Activated CD4-positive, alpha-beta T cell treated with anti-CD3 and anti-CD28 coated beads for 36 hours (primary cell): ENCODE data around the gene PAF1. TPM values are rescaled to one million over a fixed set of nuclear protein-coding genes. Genes with fewer than 3 reads are reported as not detected.

Experiments
- ATAC-seq: fragments of 200-7000 bp; cut with Tn5 transposase; one replicate; pipeline ENCODE4 v1.10.0; 2021; ENCODE audit warnings: mild to moderate bottlenecking, moderate library complexity
- CTCF ChIA-PET: fragments of 350-600 bp; sonication (Branson Sonifier 250); formaldehyde crosslinking; loops from one replicate; lab custom pipeline; 2021; ENCODE audit warnings: antibody characterized with exemption; lab: Charles Lee
- POLR2A ChIA-PET: fragments of 350-600 bp; sonication (Branson Sonifier 250); formaldehyde crosslinking; loops from one replicate; lab custom pipeline; 2021; ENCODE audit warnings: antibody characterized with exemption, inconsistent platforms; lab: Charles Lee
- DNase-seq: peaks from one replicate; pipeline ENCODE4 v3.0.0-alpha.2; 2020
- H3K27ac Mint-ChIP-seq: one replicate; pipeline ENCODE4 v1.8.0; 2021; ENCODE audit warnings: mixed read lengths
- H3K27me3 Mint-ChIP-seq: one replicate; pipeline ENCODE4 v1.8.0; 2021; ENCODE audit warnings: mixed read lengths
- H3K36me3 Mint-ChIP-seq: one replicate; pipeline ENCODE4 v1.8.0; 2021; ENCODE audit warnings: low read depth, mixed read lengths
- H3K4me1 Mint-ChIP-seq: one replicate; pipeline ENCODE4 v1.8.0; 2021; ENCODE audit warnings: mixed read lengths
- H3K4me3 Mint-ChIP-seq: one replicate; pipeline ENCODE4 v1.8.0; 2021; ENCODE audit warnings: mild to moderate bottlenecking, moderate library complexity, mixed read lengths
- H3K9me3 Mint-ChIP-seq: one replicate; pipeline ENCODE4 v1.8.0; 2021; ENCODE audit warnings: low read depth, mixed read lengths
- intact Hi-C, 2 experiments: fragments of 100-400 bp; cut with DNase I in 1 of 2; cut with micrococcal nuclease in 1 of 2; formaldehyde crosslinking; loops; one replicate each; pipeline versions ENCODE4 v1.14.2 to v1.15.1; 2022 to 2024; cut with DNase I, micrococcal nuclease
- total RNA-seq, 2 experiments: library from RNA; stranded (reverse); gene quantifications; one replicate each; pipeline ENCODE4 v1.2.3, GENCODE V29; 2021

PAF1 gene
- total RNA-seq, 2 experiments from 2014 or later = 40.4 to 54.2 TPM

- Mint-ChIP-seq H3K27me3 (no peaks in the 10 kb centered on the region), H3K4me3 (peak overlapping the region; percentile 52), H3K27ac (peak overlapping the region; percentile 97), H3K9me3 (no peaks in the 10 kb centered on the region), H3K4me1 (peaks cover 60% of the 10 kb centered on the region), H3K36me3 (peaks cover 22% of the 10 kb centered on the region)
- DNase-seq (peak; percentile 81), ATAC-seq (peak; percentile 16)
- ChIA-PET POLR2A (interaction anchor here (0.7 to 2.4 kb wide), 6 partner anchors 10 to 50 kb away, joined by 3 to 42 read pairs (median 10); partner anchors contain the start of genes PLEKHG2, RPS16 and ZFP36), CTCF (interaction anchor here (0.6 to 3.7 kb wide), 27 partner anchors 9 to 186 kb away, joined by 3 to 79 read pairs (median 4); partner anchors contain the start of genes GMFG, PLEKHG2, RPS16 and SAMD4B)
- intact Hi-C loops = loop anchor here (5.0 kb wide), 2 partner anchors 34 to 186 kb away; no protein-coding TSS in a partner anchor
Measured at GRCh38 chr19:39398297-39398864, 7.5 kb upstream of the PAF1 start.

GRCh38 chr19:39397360-39398296 lies 6.7 kb upstream of the PAF1 start:
- Mint-ChIP-seq H3K36me3 (peaks cover 24% of the 10 kb centered on the region), H3K4me3 (peak overlapping the region; percentile 52), H3K4me1 (peaks cover 59% of the 10 kb centered on the region), H3K27ac (peak overlapping the region; percentile 97), H3K27me3 (no peaks in the 10 kb centered on the region), H3K9me3 (no peaks in the 10 kb centered on the region)
- ATAC-seq (peak; percentile 58), DNase-seq (peak; percentile 97)
- POLR2A ChIA-PET = interaction anchor here (1.1 to 2.4 kb wide), 5 partner anchors 10 to 51 kb away, joined by 3 to 42 read pairs (median 14); partner anchors contain the start of genes PLEKHG2, RPS16 and ZFP36
- CTCF ChIA-PET = interaction anchor here (0.6 to 3.7 kb wide), 27 partner anchors 10 to 185 kb away, joined by 3 to 79 read pairs (median 4); partner anchors contain the start of genes GMFG, PLEKHG2, RPS16 and SAMD4B
- intact Hi-C loops = loop anchor here (1.0 to 5.0 kb wide), 3 partner anchors 15 to 185 kb away; partner anchors contain the start of gene PLEKHG2 (in 2 of the 2)

GRCh38 chr19:39390451-39390750 lies 505 bp downstream of the PAF1 start:
- no peaks in the 10 kb centered on the region for H3K27me3 Mint-ChIP-seq
- peak; percentile 90 for DNase-seq
- H3K4me3 Mint-ChIP-seq = peak overlapping the region; percentile 99
- POLR2A ChIA-PET = interaction anchor here (0.9 to 2.2 kb wide), 6 partner anchors 12 to 579 kb away, joined by 3 to 34 read pairs (median 12); partner anchors contain the start of genes PLEKHG2 and RPS16
- no peaks in the 10 kb centered on the region for H3K9me3 Mint-ChIP-seq
- peaks cover 43% of the 10 kb centered on the region for H3K36me3 Mint-ChIP-seq
- peak overlapping the region; percentile 98 for H3K27ac Mint-ChIP-seq
- CTCF ChIA-PET = interaction anchor here (0.6 to 2.2 kb wide), 8 partner anchors 11 to 283 kb away, joined by 3 to 26 read pairs (median 11); partner anchors contain the start of genes EID2B, PLEKHG2, RPS16 and SAMD4B
- no peak for ATAC-seq
- intact Hi-C loops = loop anchor here (2.0 to 5.0 kb wide), 5 partner anchors 48 to 1327 kb away; partner anchors contain the start of genes AKT2 (in 1 of the 2), COQ8B (in 1 of the 2), EIF3K (in 1 of the 2) and ITPKC (in 1 of the 2)
- H3K4me1 Mint-ChIP-seq = peaks cover 28% of the 10 kb centered on the region

GRCh38 chr19:39389631-39390414 lies 1.1 kb downstream of the PAF1 start:
- DNase-seq (no peak), ATAC-seq (no peak)
- Mint-ChIP-seq H3K9me3 (no peaks in the 10 kb centered on the region), H3K4me3 (peak overlapping the region; percentile 99), H3K27me3 (no peaks in the 10 kb centered on the region), H3K27ac (peak overlapping the region; percentile 98), H3K36me3 (peaks cover 38% of the 10 kb centered on the region), H3K4me1 (peaks cover 28% of the 10 kb centered on the region)
- CTCF ChIA-PET = interaction anchor here (0.8 to 1.0 kb wide), 3 partner anchors 21 to 56 kb away, joined by 3 to 4 read pairs (median 3); partner anchors contain the start of gene PLEKHG2
- intact Hi-C loops = loop anchor here (2.0 to 5.0 kb wide), 5 partner anchors 47 to 1327 kb away; partner anchors contain the start of genes AKT2 (in 1 of the 2), COQ8B (in 1 of the 2), EIF3K (in 1 of the 2) and ITPKC (in 1 of the 2)
- POLR2A ChIA-PET = interaction anchor here (0.6 kb wide), 1 partner anchor 49 kb away, joined by 4 read pairs; no protein-coding TSS in a partner anchor

- ChIA-PET CTCF (interaction anchor here (1.0 kb wide), 1 partner anchor 24 kb away, joined by 3 read pairs; the partner anchor contains the start of gene PLEKHG2), POLR2A (no interaction called here)
- intact Hi-C loops = no loop called here
- Mint-ChIP-seq H3K9me3 (no peaks in the 10 kb centered on the region), H3K36me3 (peaks cover 37% of the 10 kb centered on the region), H3K27ac (no peak overlapping the region), H3K27me3 (no peaks in the 10 kb centered on the region), H3K4me1 (peaks cover 24% of the 10 kb centered on the region), H3K4me3 (no peak overlapping the region)
- DNase-seq (no peak), ATAC-seq (no peak)
Measured at GRCh38 chr19:39388657-39389056, 2.2 kb downstream of the PAF1 start.

GRCh38 chr19:39386557-39386956 lies 4.3 kb downstream of the PAF1 start:
- H3K4me1 Mint-ChIP-seq = peaks cover 14% of the 10 kb centered on the region
- no peak overlapping the region for H3K27ac Mint-ChIP-seq
- DNase-seq = no peak
- ATAC-seq = no peak
- intact Hi-C loops = no loop called here
- H3K4me3 Mint-ChIP-seq = no peak overlapping the region
- ChIA-PET CTCF (interaction anchor here (1.2 kb wide), 1 partner anchor 12 kb away, joined by 7 read pairs; no protein-coding TSS in a partner anchor), POLR2A (interaction anchor here (0.6 to 1.2 kb wide), 2 partner anchors 44 to 148 kb away, joined by 3 to 13 read pairs; partner anchors contain the start of gene SAMD4B)
- H3K9me3 Mint-ChIP-seq = no peaks in the 10 kb centered on the region
- H3K27me3 Mint-ChIP-seq = no peaks in the 10 kb centered on the region
- H3K36me3 Mint-ChIP-seq = peaks cover 32% of the 10 kb centered on the region

GRCh38 chr19:39385629-39386411 lies 5.1 kb downstream of the PAF1 start:
- DNase-seq = no peak
- Mint-ChIP-seq H3K27me3 (no peaks in the 10 kb centered on the region), H3K9me3 (no peaks in the 10 kb centered on the region), H3K4me1 (peaks cover 11% of the 10 kb centered on the region), H3K27ac (peak overlapping the region; percentile 22), H3K36me3 (peaks cover 37% of the 10 kb centered on the region), H3K4me3 (no peak overlapping the region)
- ATAC-seq = no peak
- ChIA-PET POLR2A (interaction anchor here (0.6 to 1.2 kb wide), 2 partner anchors 44 to 147 kb away, joined by 3 to 13 read pairs; partner anchors contain the start of gene SAMD4B), CTCF (interaction anchor here (1.2 kb wide), 1 partner anchor 12 kb away, joined by 7 read pairs; no protein-coding TSS in a partner anchor)
- intact Hi-C loops = no loop called here

GRCh38 chr19:39384839-39385568 lies 5.9 kb downstream of the PAF1 start:
- Mint-ChIP-seq H3K27me3 (no peaks in the 10 kb centered on the region), H3K4me3 (no peak overlapping the region), H3K4me1 (peaks cover 6% of the 10 kb centered on the region), H3K9me3 (no peaks in the 10 kb centered on the region), H3K27ac (peak overlapping the region; percentile 22), H3K36me3 (peaks cover 33% of the 10 kb centered on the region)
- POLR2A ChIA-PET = no interaction called here
- intact Hi-C loops = no loop called here
- CTCF ChIA-PET = no interaction called here
- DNase-seq (no peak), ATAC-seq (no peak)
